WTC11 (cell line): Measurements from ENCODE around the gene MADD.

Experiments
- ZNF138 ChIP-seq: sonication (generic); formaldehyde crosslinking; conservative IDR thresholded peaks from 2 replicates; pipeline ENCODE4 v1.8.1; 2022; ENCODE audit warnings: mild to moderate bottlenecking, moderate library complexity, missing genetic modification reagents
- TF ChIP-seq, protein P1 (sequence below): fragments of 200-600 bp; IDR thresholded peaks from 2 replicates; pipeline ENCODE4 v1.8.0; 2022; ENCODE audit warnings: antibody characterized with exemption

GRCh38 chr11:47222696-47223095 is 47.2 kb upstream of the MADD start:
- TF ChIP-seq, protein P1, sequence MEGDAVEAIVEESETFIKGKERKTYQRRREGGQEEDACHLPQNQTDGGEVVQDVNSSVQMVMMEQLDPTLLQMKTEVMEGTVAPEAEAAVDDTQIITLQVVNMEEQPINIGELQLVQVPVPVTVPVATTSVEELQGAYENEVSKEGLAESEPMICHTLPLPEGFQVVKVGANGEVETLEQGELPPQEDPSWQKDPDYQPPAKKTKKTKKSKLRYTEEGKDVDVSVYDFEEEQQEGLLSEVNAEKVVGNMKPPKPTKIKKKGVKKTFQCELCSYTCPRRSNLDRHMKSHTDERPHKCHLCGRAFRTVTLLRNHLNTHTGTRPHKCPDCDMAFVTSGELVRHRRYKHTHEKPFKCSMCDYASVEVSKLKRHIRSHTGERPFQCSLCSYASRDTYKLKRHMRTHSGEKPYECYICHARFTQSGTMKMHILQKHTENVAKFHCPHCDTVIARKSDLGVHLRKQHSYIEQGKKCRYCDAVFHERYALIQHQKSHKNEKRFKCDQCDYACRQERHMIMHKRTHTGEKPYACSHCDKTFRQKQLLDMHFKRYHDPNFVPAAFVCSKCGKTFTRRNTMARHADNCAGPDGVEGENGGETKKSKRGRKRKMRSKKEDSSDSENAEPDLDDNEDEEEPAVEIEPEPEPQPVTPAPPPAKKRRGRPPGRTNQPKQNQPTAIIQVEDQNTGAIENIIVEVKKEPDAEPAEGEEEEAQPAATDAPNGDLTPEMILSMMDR: no peak
- no peak for TF ChIP-seq ZNF138 (CRISPR knock-in tag)
